HepG2 (cell line): Measurements from ENCODE around the gene CFAP69. TPM values are rescaled to one million over a fixed set of nuclear protein-coding genes. Genes with fewer than 3 reads are reported as not detected.
A peak's percentile ranks its signal among the peaks of the same experiment; 100 is the strongest.

ENCODE experiments used
- CBX1 ChIP-seq: IDR thresholded peaks from one replicate; pipeline ENCODE4 v1.6.1; 2016; ENCODE audit warnings: antibody characterized with exemption, low read depth
- EED ChIP-seq: sonication (generic); formaldehyde crosslinking; IDR thresholded peaks from 2 replicates; pipeline ENCODE4 v1.5.0; 2020; ENCODE audit warnings: mild to moderate bottlenecking, missing genetic modification reagents
- EP300 ChIP-seq, 3 experiments: sonication (generic) in 1 of 3; formaldehyde crosslinking in 1 of 3; IDR thresholded peaks; 2 replicates each; pipeline versions ENCODE4 v1.5.1 to v1.6.1; 2011 to 2020; ENCODE audit warnings: low read depth in 2 of 3, low read length in 2 of 3, borderline replicate concordance in 1 of 3, improper control_type of control experiment in 1 of 3, mild to moderate bottlenecking in 1 of 3, missing genetic modification reagents in 1 of 3, moderate library complexity in 1 of 3
- ERF ChIP-seq: IDR thresholded peaks from 2 replicates; pipeline ENCODE4 v1.6.1; 2018; ENCODE audit warnings: missing biosample characterization, missing genetic modification reagents
- FLYWCH1 ChIP-seq: sonication (generic); formaldehyde crosslinking; IDR thresholded peaks from 2 replicates; pipeline ENCODE4 v1.8.1; 2023; ENCODE audit warnings: mild to moderate bottlenecking, missing genetic modification reagents
- FOSL2 ChIP-seq: sonication (generic); formaldehyde crosslinking; IDR thresholded peaks from 2 replicates; pipeline ENCODE4 v1.4.0; 2020; ENCODE audit warnings: missing genetic modification reagents
- FOXA1 ChIP-seq, 2 experiments: fragments of 450-650 bp in 1 of 2; sonication (generic) in 1 of 2; formaldehyde crosslinking in 1 of 2; IDR thresholded peaks; 2 replicates each; pipeline versions ENCODE4 v1.4.0 to v1.6.1; 2016 to 2020; ENCODE audit warnings: missing genetic modification reagents in 1 of 2
- HMG20B ChIP-seq: conservative IDR thresholded peaks from 2 replicates; pipeline ENCODE4 v1.6.1; 2016; ENCODE audit warnings: missing genetic modification reagents, missing compliant biosample characterization
- HOXA7 ChIP-seq: sonication (generic); formaldehyde crosslinking; IDR thresholded peaks from 2 replicates; pipeline ENCODE4 v1.8.1; 2022; ENCODE audit warnings: mild to moderate bottlenecking, missing genetic modification reagents, moderate library complexity
- KDM5A ChIP-seq: fragments of 200-600 bp; sonication (generic); IDR thresholded peaks from 2 replicates; pipeline ENCODE4 v1.7.0; 2018; ENCODE audit warnings: antibody characterized with exemption, mild to moderate bottlenecking, low read length, borderline replicate concordance
- KLF6 ChIP-seq: IDR thresholded peaks from 2 replicates; pipeline ENCODE4 v1.8.0; 2016; ENCODE audit warnings: missing biosample characterization, missing genetic modification reagents
- MLX ChIP-seq: IDR thresholded peaks from 2 replicates; pipeline ENCODE4 v1.6.1; 2016
- MZF1 ChIP-seq: sonication (generic); formaldehyde crosslinking; IDR thresholded peaks from 2 replicates; pipeline ENCODE4 v1.8.1; 2023; ENCODE audit warnings: mild to moderate bottlenecking, missing genetic modification reagents, borderline replicate concordance
- RAD51 ChIP-seq: fragments of 450-650 bp; IDR thresholded peaks from 2 replicates; pipeline ENCODE4 v1.6.1; 2016; ENCODE audit warnings: borderline replicate concordance
- RNF2 ChIP-seq: fragments of 450-650 bp; conservative IDR thresholded peaks from 2 replicates; pipeline ENCODE4 v1.6.1; 2016; ENCODE audit warnings: low read depth
- SNAPC4 ChIP-seq: sonication (generic); formaldehyde crosslinking; IDR thresholded peaks from 2 replicates; pipeline ENCODE4 v1.4.0; 2020; ENCODE audit warnings: mild to moderate bottlenecking, missing genetic modification reagents
- SP2 ChIP-seq: sonication (generic); formaldehyde crosslinking; IDR thresholded peaks from 2 replicates; pipeline ENCODE4 v1.5.1; 2020; ENCODE audit warnings: mild to moderate bottlenecking, missing genetic modification reagents
- TRIM22 ChIP-seq: fragments of 450-650 bp; IDR thresholded peaks from 2 replicates; pipeline ENCODE4 v1.6.1; 2017
- XRCC5 ChIP-seq: fragments of 200-400 bp; formaldehyde crosslinking; optimal IDR thresholded peaks from 2 replicates; pipeline ENCODE3; 2017; ENCODE audit warnings: mild to moderate bottlenecking, low read length
- ZBTB7A ChIP-seq: sonication (generic); formaldehyde crosslinking; IDR thresholded peaks from 2 replicates; pipeline ENCODE4 v1.8.0; 2022; ENCODE audit warnings: mild to moderate bottlenecking, missing genetic modification reagents
- ZFP37 ChIP-seq: sonication (generic); formaldehyde crosslinking; IDR thresholded peaks from 2 replicates; pipeline ENCODE4 v1.4.0; 2020; ENCODE audit warnings: missing genetic modification reagents, borderline replicate concordance
- ZNF329 ChIP-seq: sonication (generic); formaldehyde crosslinking; IDR thresholded peaks from 2 replicates; pipeline ENCODE4 v1.9.0; 2021; ENCODE audit warnings: low read depth, mild to moderate bottlenecking, missing genetic modification reagents
- ZNF530 ChIP-seq: sonication (generic); formaldehyde crosslinking; IDR thresholded peaks from 2 replicates; pipeline ENCODE4 v1.5.0; 2020; ENCODE audit warnings: low read depth, mild to moderate bottlenecking, missing genetic modification reagents
- ZNF564 ChIP-seq: sonication (generic); formaldehyde crosslinking; IDR thresholded peaks from 2 replicates; pipeline ENCODE4 v1.8.1; 2023; ENCODE audit warnings: mild to moderate bottlenecking, missing genetic modification reagents
- ZNF747 ChIP-seq: sonication (generic); formaldehyde crosslinking; IDR thresholded peaks from 2 replicates; pipeline ENCODE4 v1.8.1; 2023; ENCODE audit warnings: missing genetic modification reagents, mild to moderate bottlenecking, borderline replicate concordance
- polyA plus RNA-seq, 8 experiments: library from polyadenylated mRNA; depleted of rRNA in 3 of 8; stranded (reverse) in 7 of 8; unstranded in 1 of 8; fragments of >200 nt; fragmentation: Illumina TruSeq in 4 of 8; extraction: Trizol in 4 of 8; gene quantifications; 2 replicates each; pipeline versions ENCODE4 v1.2.1 to v1.2.3, GENCODE V29; 2011 to 2016; ENCODE audit warnings: low read depth in 4 of 8, missing spikeins in 1 of 8, mixed read lengths in 1 of 8; ENCODE audit not compliant: insufficient read depth in 1 of 8
- total RNA-seq, 5 experiments: library from RNA; depleted of rRNA; stranded (reverse); fragments of >200 nt; fragmentation: Illumina TruSeq; extraction: Trizol; gene quantifications; 2 replicates each; pipeline ENCODE4 v1.2.3, GENCODE V29; 2016; ENCODE audit warnings: low read depth in 1 of 5

Gene CFAP69
- total and polyA plus RNA-seq, 2 of the 13 experiments (the other 11 are each of a cell fraction or from before 2014, with no cell fraction given): 2.2 to 4.0 TPM

GRCh38 chr7:90210981-90211380 is 34.0 kb upstream of the CFAP69 start (continued):
- TF ChIP-seq SNAPC4 (0 out of 2 replicates have a peak, but pooled peaks have one; percentile 2), EP300 (IDR thresholded peaks at IDR 0.05; ENCODE audit: low read depth in 2 of 2, low read length in 2 of 2) (no peak), EP300 (CRISPR knock-in tag; IDR thresholded peaks at IDR 0.05; ENCODE audit: borderline replicate concordance) (no peak), KLF6 (CRISPR knock-in tag) (no peak), HMG20B (CRISPR knock-in tag) (no peak), MZF1 (CRISPR knock-in tag) (no peak), FOSL2 (CRISPR knock-in tag) (peak; percentile 44; the same call in 1 of the 2 replicates), FLYWCH1 (CRISPR knock-in tag) (no peak), RAD51 (no peak), SP2 (no peak), ZNF564 (CRISPR knock-in tag) (no peak), XRCC5 (no peak), ZNF530 (no peak), ERF (0 out of 2 replicates have a peak, but pooled peaks have one; percentile 10), EED (CRISPR knock-in tag) (no peak), ZNF329 (CRISPR knock-in tag) (0 out of 2 replicates have a peak, but pooled peaks have one; percentile 24), MLX (no peak), ZBTB7A (0 out of 2 replicates have a peak, but pooled peaks have one; percentile 27), RNF2 (no peak), ZNF747 (CRISPR knock-in tag) (no peak), HOXA7 (CRISPR knock-in tag) (no peak), ZFP37 (CRISPR knock-in tag) (no peak), CBX1 (no peak), FOXA1 (IDR thresholded peaks at IDR 0.05) (no peak), FOXA1 (CRISPR knock-in tag; IDR thresholded peaks at IDR 0.05) (0 out of 2 replicates have a peak, but pooled peaks have one; percentile 24), TRIM22 (no peak), KDM5A (0 out of 2 replicates have a peak, but pooled peaks have one; percentile 9)
